Measurements from ENCODE around the gene PRIM2. TPM values are rescaled to one million over a fixed set of nuclear protein-coding genes. Genes with fewer than 3 reads are reported as not detected.

The PRIM2 gene
- total RNA-seq, 1 experiment from 2014 or later: 30.7 TPM

DNA sequence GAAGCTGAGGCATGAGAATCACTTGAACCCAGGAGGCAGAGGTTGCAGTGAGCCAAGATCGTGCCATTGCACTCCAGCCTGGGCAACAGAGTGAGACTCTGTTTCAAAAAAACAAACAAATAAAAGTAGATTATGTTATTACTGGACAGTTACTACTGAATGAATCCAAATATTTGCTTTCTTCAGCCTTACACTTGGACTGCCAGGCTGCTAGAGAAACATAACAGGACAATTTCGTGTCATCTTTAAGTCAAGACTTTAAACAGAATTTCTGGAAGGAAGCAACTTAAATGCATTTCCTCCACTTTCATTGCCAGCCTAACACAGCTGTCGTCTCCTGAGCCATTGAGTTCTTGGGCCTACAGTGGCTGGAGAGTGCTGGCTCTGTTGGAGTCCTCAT is 42.0 kb upstream of the PRIM2 start:
- no peak overlapping the region for H3K4me3 ChIP-seq (ENCODE audit: low read depth in 2 of 2, low read length in 2 of 2)
- intact Hi-C loops (cut with micrococcal nuclease; ENCODE audit: unreplicated experiment) (no loop called here), in situ Hi-C loops (cut with HindIII; ENCODE audit: low pct_unique_long_range_greater_than_20kb, low sequenced_read_pairs) (no loop called here)
- no peaks in the 10 kb centered on the region; the same call in 1 of the 2 replicates for H3K27me3 ChIP-seq (ENCODE audit: control insufficient read depth, insufficient read depth, low read length)
- no TSS peak for BruUV-seq (replicated peaks)
- ChIA-PET POLR2A (no interaction called here), CTCF (no interaction called here)
- no peak for DNase-seq (ENCODE audit: low read depth, low spot score)
- no peaks in the 10 kb centered on the region for H3K9me3 ChIP-seq (ENCODE audit: control insufficient read depth, insufficient read depth, low read depth, low read length)
- no peaks in the 10 kb centered on the region for H3K36me3 ChIP-seq (ENCODE audit: control insufficient read depth, insufficient read depth, low read length)
- H3K27ac ChIP-seq (ENCODE audit: low read length): no peak overlapping the region
- ATAC-seq: no peak
- no peaks in the 10 kb centered on the region for H3K4me1 ChIP-seq (ENCODE audit: control insufficient read depth, insufficient read depth, low read length)
- TF ChIP-seq TCF7L2 (IDR thresholded peaks at IDR 0.05; ENCODE audit: low read depth, low read length) (no peak), CTCF (IDR thresholded peaks at IDR 0.05) (no peak), POLR2AphosphoS5 (IDR thresholded peaks at IDR 0.05; ENCODE audit: low read depth, low read length) (no peak), SIN3A (IDR thresholded peaks at IDR 0.05; ENCODE audit: borderline replicate concordance, insufficient read depth, low read depth, low read length) (no peak)
- TF ChIP-seq, protein P1, sequence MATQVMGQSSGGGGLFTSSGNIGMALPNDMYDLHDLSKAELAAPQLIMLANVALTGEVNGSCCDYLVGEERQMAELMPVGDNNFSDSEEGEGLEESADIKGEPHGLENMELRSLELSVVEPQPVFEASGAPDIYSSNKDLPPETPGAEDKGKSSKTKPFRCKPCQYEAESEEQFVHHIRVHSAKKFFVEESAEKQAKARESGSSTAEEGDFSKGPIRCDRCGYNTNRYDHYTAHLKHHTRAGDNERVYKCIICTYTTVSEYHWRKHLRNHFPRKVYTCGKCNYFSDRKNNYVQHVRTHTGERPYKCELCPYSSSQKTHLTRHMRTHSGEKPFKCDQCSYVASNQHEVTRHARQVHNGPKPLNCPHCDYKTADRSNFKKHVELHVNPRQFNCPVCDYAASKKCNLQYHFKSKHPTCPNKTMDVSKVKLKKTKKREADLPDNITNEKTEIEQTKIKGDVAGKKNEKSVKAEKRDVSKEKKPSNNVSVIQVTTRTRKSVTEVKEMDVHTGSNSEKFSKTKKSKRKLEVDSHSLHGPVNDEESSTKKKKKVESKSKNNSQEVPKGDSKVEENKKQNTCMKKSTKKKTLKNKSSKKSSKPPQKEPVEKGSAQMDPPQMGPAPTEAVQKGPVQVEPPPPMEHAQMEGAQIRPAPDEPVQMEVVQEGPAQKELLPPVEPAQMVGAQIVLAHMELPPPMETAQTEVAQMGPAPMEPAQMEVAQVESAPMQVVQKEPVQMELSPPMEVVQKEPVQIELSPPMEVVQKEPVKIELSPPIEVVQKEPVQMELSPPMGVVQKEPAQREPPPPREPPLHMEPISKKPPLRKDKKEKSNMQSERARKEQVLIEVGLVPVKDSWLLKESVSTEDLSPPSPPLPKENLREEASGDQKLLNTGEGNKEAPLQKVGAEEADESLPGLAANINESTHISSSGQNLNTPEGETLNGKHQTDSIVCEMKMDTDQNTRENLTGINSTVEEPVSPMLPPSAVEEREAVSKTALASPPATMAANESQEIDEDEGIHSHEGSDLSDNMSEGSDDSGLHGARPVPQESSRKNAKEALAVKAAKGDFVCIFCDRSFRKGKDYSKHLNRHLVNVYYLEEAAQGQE (IDR thresholded peaks at IDR 0.05; ENCODE audit: insufficient read depth in 1 of 2, low read depth in 2 of 2, low read length in 1 of 2): no peak

GRCh38 chr6:57276946-57277345 is 40.5 kb upstream of the PRIM2 start:
- DNase-seq (ENCODE audit: low read depth, low spot score): no peak
- CTCF ChIA-PET: no interaction called here
- ATAC-seq: peak; percentile 21; the same call in 1 of the 2 replicates

More at GRCh38 chr6:57276946-57277345, 40.5 kb upstream of the PRIM2 start:
- no peaks in the 10 kb centered on the region for H3K4me1 ChIP-seq (ENCODE audit: control insufficient read depth, insufficient read depth, low read length)
- H3K36me3 ChIP-seq (ENCODE audit: control insufficient read depth, insufficient read depth, low read length): no peaks in the 10 kb centered on the region
- in situ Hi-C loops (cut with HindIII; ENCODE audit: low pct_unique_long_range_greater_than_20kb, low sequenced_read_pairs): no loop called here
- no peaks in the 10 kb centered on the region for H3K9me3 ChIP-seq (ENCODE audit: control insufficient read depth, insufficient read depth, low read depth, low read length)
- intact Hi-C loops (cut with micrococcal nuclease; ENCODE audit: unreplicated experiment): no loop called here
- H3K27me3 ChIP-seq (ENCODE audit: control insufficient read depth, insufficient read depth, low read length): no peaks in the 10 kb centered on the region; the same call in 1 of the 2 replicates
- no peak for TF ChIP-seq CTCF (IDR thresholded peaks at IDR 0.05)
- TF ChIP-seq TCF7L2 (IDR thresholded peaks at IDR 0.05; ENCODE audit: low read depth, low read length): no peak
- no peak for TF ChIP-seq SIN3A (IDR thresholded peaks at IDR 0.05; ENCODE audit: borderline replicate concordance, insufficient read depth, low read depth, low read length)
- TF ChIP-seq, protein P1 (IDR thresholded peaks at IDR 0.05; ENCODE audit: insufficient read depth in 1 of 2, low read depth in 2 of 2, low read length in 1 of 2): no peak
- no peak for TF ChIP-seq POLR2AphosphoS5 (IDR thresholded peaks at IDR 0.05; ENCODE audit: low read depth, low read length)
- POLR2A ChIA-PET: interaction anchor here (0.8 kb wide), 1 partner anchor 9 kb away, joined by 4 read pairs; no protein-coding TSS in a partner anchor
- no peak overlapping the region for H3K27ac ChIP-seq (ENCODE audit: low read length)
- no TSS peak for BruUV-seq (replicated peaks)
- H3K4me3 ChIP-seq (ENCODE audit: low read depth in 2 of 2, low read length in 2 of 2): no peak overlapping the region

Data from Panc1 (cell line).